Omental fat pad (tissue), 4 donors: ENCODE data around the gene SSH3. TPM values are rescaled to one million over a fixed set of nuclear protein-coding genes. Genes with fewer than 3 reads are reported as not detected.

ENCODE experiments used
- ATAC-seq: fragments of 150-250 bp; one replicate; pipeline ENCODE4 v1.9.1; 2016; ENCODE audit warnings: mild to moderate bottlenecking, moderate library complexity; ENCODE audit not compliant: low FRiP score
- DNase-seq: peaks from one replicate; pipeline ENCODE4 v3.0.0-alpha.2; 2019; ENCODE audit warnings: low spot score
- CTCF ChIP-seq, 3 donors: fragments of 450-650 bp; IDR thresholded peaks; one replicate each; pipeline ENCODE4 v1.5.1; 2016 to 2017; ENCODE audit warnings: antibody characterized with exemption in 3 of 3, mild to moderate bottlenecking in 3 of 3, moderate library complexity in 2 of 3
- total RNA-seq, 4 donors: library from RNA; depleted of rRNA; stranded (reverse); fragments of >200 nt; gene quantifications; one replicate each; pipeline ENCODE4 v1.1.0, GENCODE V29; 2016

SSH3 gene
- total RNA-seq, 4 donors from 2014 or later, result 22.6 to 44.6 (median 28.3) TPM

GRCh38 chr11:67268962-67269268 lies 34.4 kb upstream of the SSH3 start:
- ATAC-seq (no peak), DNase-seq (no peak)
- TF ChIP-seq CTCF (IDR thresholded peaks at IDR 0.05), result no peak

GRCh38 chr11:67269401-67270255 lies 33.7 kb upstream of the SSH3 start:
- TF ChIP-seq CTCF (IDR thresholded peaks at IDR 0.05), result no peak
- DNase-seq, result no peak
- ATAC-seq, result no peak

- DNase-seq (no peak), ATAC-seq (no peak)
- no peak for TF ChIP-seq CTCF (IDR thresholded peaks at IDR 0.05)
These were observed 32.8 kb upstream of the SSH3 start for GRCh38 chr11:67270256-67271204.

GRCh38 chr11:67271205-67271540 lies 32.2 kb upstream of the SSH3 start:
- TF ChIP-seq CTCF (IDR thresholded peaks at IDR 0.05), result no peak
- ATAC-seq (no peak), DNase-seq (no peak)

GRCh38 chr11:67271541-67272284 lies 31.6 kb upstream of the SSH3 start:
- no peak for DNase-seq
- no peak for TF ChIP-seq CTCF (IDR thresholded peaks at IDR 0.05)
- ATAC-seq, result no peak

- TF ChIP-seq CTCF (IDR thresholded peaks at IDR 0.05), result no peak
- ATAC-seq, result no peak
- no peak for DNase-seq
These were observed 30.7 kb upstream of the SSH3 start for GRCh38 chr11:67272327-67273259.
